ENCODE data around the gene SPATA46. TPM values are rescaled to one million over a fixed set of nuclear protein-coding genes. Genes with fewer than 3 reads are reported as not detected.

SPATA46 gene
- polyA plus RNA-seq, 1 experiment = not detected

DNA sequence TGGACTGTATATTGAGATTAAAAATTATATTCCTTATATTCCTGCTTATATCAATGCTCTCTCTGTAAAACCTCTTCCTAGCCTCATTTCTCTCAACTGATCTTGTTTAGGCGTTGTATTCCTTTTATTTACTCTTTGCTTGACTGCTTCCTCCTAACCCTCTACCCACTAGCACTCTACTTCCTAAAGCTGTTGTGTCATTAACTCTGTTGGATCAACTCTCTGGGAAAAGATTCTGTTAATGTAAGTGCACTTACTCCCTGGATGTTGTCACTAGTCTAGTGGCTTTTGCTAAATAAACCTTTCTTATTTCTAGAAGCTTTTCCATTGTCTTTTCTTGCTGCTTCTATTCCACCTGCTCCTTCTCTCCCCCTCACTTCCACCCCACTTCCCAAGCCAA, 6.5 kb downstream of the SPATA46 start:
- Histone ChIP-seq H3K36me3 (ENCODE audit: control insufficient read depth, insufficient read depth, low read length) (no peaks in the 10 kb centered on the region), H3K4me3 (ENCODE audit: low read depth, low read length) (no peak overlapping the region), H3K27me3 (ENCODE audit: control insufficient read depth, insufficient read depth, low read length) (0 out of 2 replicates have a peak, but pooled peaks cover 1% of the 10 kb centered on the region)
- no peak for DNase-seq (ENCODE audit: low read depth)
- CTCF ChIA-PET = no interaction called here
- POLR2A ChIA-PET = no interaction called here
- TF ChIP-seq, protein P1, sequence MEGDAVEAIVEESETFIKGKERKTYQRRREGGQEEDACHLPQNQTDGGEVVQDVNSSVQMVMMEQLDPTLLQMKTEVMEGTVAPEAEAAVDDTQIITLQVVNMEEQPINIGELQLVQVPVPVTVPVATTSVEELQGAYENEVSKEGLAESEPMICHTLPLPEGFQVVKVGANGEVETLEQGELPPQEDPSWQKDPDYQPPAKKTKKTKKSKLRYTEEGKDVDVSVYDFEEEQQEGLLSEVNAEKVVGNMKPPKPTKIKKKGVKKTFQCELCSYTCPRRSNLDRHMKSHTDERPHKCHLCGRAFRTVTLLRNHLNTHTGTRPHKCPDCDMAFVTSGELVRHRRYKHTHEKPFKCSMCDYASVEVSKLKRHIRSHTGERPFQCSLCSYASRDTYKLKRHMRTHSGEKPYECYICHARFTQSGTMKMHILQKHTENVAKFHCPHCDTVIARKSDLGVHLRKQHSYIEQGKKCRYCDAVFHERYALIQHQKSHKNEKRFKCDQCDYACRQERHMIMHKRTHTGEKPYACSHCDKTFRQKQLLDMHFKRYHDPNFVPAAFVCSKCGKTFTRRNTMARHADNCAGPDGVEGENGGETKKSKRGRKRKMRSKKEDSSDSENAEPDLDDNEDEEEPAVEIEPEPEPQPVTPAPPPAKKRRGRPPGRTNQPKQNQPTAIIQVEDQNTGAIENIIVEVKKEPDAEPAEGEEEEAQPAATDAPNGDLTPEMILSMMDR (IDR thresholded peaks at IDR 0.05; ENCODE audit: insufficient read depth, low read depth, low read length) = no peak

DNA sequence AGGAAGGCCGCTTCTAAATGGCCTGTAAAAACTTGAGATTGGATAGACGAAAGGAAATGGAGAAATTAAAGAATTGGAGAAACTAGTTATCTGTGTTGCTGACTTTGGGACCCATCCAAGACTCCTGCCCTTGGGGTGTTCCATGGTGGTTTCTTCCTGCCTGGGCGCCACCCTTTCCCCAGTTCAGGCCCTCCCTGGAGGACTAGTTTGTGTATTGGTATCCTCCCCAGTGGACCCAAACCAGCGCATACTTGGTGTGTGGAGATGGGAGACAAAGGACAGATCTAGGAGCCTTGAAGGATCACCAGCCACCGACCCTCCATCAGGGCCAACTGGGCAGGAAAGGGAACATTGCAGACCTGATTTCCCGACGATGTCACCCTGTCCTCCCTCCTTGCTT, 7.1 kb downstream of the SPATA46 start:
- Histone ChIP-seq H3K27me3 (ENCODE audit: control insufficient read depth, insufficient read depth, low read length) (0 out of 2 replicates have a peak, but pooled peaks cover 1% of the 10 kb centered on the region), H3K36me3 (ENCODE audit: control insufficient read depth, insufficient read depth, low read length) (no peaks in the 10 kb centered on the region), H3K4me3 (ENCODE audit: low read depth, low read length) (no peak overlapping the region)
- POLR2A ChIA-PET = no interaction called here
- TF ChIP-seq, protein P1 (IDR thresholded peaks at IDR 0.05; ENCODE audit: insufficient read depth, low read depth, low read length) = no peak
- DNase-seq (ENCODE audit: low read depth) = no peak
- CTCF ChIA-PET = no interaction called here

DNA sequence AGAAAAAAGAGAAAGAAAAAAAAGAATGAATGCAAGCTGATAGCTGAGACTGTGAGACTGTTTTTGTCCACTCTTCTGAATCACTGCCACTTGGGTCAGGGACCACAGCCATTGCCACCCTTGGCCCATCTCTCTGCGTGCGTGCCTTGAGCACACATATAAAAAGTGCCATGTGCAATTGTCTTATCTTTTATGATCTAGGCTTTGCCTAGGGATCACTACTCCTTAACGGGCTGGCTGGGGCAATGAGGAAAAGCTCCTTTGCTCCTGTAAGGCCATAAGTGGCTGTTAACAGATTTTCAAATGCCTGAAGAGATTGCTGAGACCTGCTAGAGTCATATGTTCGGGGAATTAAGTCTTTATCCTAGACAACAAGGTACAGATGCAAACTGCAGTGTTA, 8.2 kb downstream of the SPATA46 start:
- Histone ChIP-seq H3K4me3 (ENCODE audit: low read depth, low read length) (no peak overlapping the region), H3K27me3 (ENCODE audit: control insufficient read depth, insufficient read depth, low read length) (0 out of 2 replicates have a peak, but pooled peaks cover 1% of the 10 kb centered on the region), H3K36me3 (ENCODE audit: control insufficient read depth, insufficient read depth, low read length) (no peaks in the 10 kb centered on the region)
- ChIA-PET CTCF (interaction anchor here (0.7 to 3.5 kb wide), 2 partner anchors 11 to 480 kb away, joined by 3 to 35 read pairs; no protein-coding TSS in a partner anchor), POLR2A (no interaction called here)
- TF ChIP-seq, protein P1 (IDR thresholded peaks at IDR 0.05; ENCODE audit: insufficient read depth, low read depth, low read length) = no peak
- DNase-seq (ENCODE audit: low read depth) = no peak

DNA sequence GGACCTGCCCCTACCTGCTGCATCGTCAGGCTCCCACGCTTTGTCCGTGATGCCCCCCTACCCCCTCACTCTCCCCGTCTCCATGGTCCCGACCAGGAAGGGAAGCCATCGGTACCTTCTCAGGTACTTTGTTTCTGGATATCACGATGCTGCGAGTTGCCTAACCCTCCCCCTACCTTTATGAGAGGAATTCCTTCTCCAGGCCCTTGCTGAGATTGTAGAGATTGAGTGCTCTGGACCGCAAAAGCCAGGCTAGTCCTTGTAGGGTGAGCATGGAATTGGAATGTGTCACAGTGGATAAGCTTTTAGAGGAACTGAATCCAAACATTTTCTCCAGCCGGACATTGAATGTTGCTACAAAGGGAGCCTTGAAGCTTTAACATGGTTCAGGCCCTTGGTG, 8.9 kb downstream of the SPATA46 start:
- CTCF ChIA-PET = interaction anchor here (0.7 to 3.5 kb wide), 4 partner anchors 11 to 480 kb away, joined by 3 to 35 read pairs (median 4); no protein-coding TSS in a partner anchor
- no peak for DNase-seq (ENCODE audit: low read depth)

DNA sequence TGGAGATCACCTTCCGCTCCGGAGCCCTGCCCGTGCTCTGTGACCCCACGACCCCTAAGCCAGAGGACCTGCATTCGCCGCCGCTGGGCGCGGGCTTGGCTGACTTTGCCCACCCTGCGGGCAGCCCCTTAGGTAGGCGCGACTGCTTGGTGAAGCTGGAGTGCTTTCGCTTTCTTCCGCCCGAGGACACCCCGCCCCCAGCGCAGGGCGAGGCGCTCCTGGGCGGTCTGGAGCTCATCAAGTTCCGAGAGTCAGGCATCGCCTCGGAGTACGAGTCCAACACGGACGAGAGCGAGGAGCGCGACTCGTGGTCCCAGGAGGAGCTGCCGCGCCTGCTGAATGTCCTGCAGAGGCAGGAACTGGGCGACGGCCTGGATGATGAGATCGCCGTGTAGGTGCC, 9.6 kb downstream of the SPATA46 start:
- CTCF ChIA-PET = interaction anchor here (0.8 to 3.5 kb wide), 5 partner anchors 10 to 302 kb away, joined by 3 to 35 read pairs (median 5); no protein-coding TSS in a partner anchor
- TF ChIP-seq, protein P1 (IDR thresholded peaks at IDR 0.05; ENCODE audit: insufficient read depth, low read depth, low read length) = no peak
- POLR2A ChIA-PET = no interaction called here
- no peaks in the 10 kb centered on the region for H3K36me3 ChIP-seq (ENCODE audit: control insufficient read depth, insufficient read depth, low read length)
- H3K4me3 ChIP-seq (ENCODE audit: low read depth, low read length) = peak overlapping the region; percentile 60
- 0 out of 2 replicates have a peak, but pooled peaks cover 1% of the 10 kb centered on the region for H3K27me3 ChIP-seq (ENCODE audit: control insufficient read depth, insufficient read depth, low read length)
- DNase-seq (ENCODE audit: low read depth) = no peak

More for the DNA sequence above, 8.9 kb downstream of the SPATA46 start:
- Histone ChIP-seq H3K36me3 (ENCODE audit: control insufficient read depth, insufficient read depth, low read length) (no peaks in the 10 kb centered on the region), H3K4me3 (ENCODE audit: low read depth, low read length) (no peak overlapping the region), H3K27me3 (ENCODE audit: control insufficient read depth, insufficient read depth, low read length) (0 out of 2 replicates have a peak, but pooled peaks cover 1% of the 10 kb centered on the region)
- TF ChIP-seq, protein P1 (IDR thresholded peaks at IDR 0.05; ENCODE audit: insufficient read depth, low read depth, low read length) = no peak
- POLR2A ChIA-PET = no interaction called here
